Parathyroid adenoma (tissue), 2 donors: ENCODE measurements around the gene ZNF580.

Experiments
- H2AFZ ChIP-seq: fragments of 300-600 bp; sonication (generic); one replicate; pipeline ENCODE4 v1.7.0; 2017; ENCODE audit warnings: antibody characterized with exemption, mild to moderate bottlenecking
- H3K27ac ChIP-seq: fragments of 300-600 bp; sonication (generic); one replicate; pipeline ENCODE4 v1.7.0; 2017
- H3K27me3 ChIP-seq: fragments of 300-600 bp; sonication (generic); one replicate; pipeline ENCODE4 v1.7.0; 2017; ENCODE audit warnings: low read length; ENCODE audit not compliant: control insufficient read depth, insufficient read depth
- H3K36me3 ChIP-seq: fragments of 300-600 bp; sonication (generic); one replicate; pipeline ENCODE4 v1.7.0; 2017; ENCODE audit warnings: low read length; ENCODE audit not compliant: control insufficient read depth, insufficient read depth
- H3K4me1 ChIP-seq: fragments of 300-600 bp; sonication (generic); one replicate; pipeline ENCODE4 v1.7.0; 2017; ENCODE audit warnings: control low read depth
- H3K4me2 ChIP-seq: fragments of 300-600 bp; sonication (generic); one replicate; pipeline ENCODE4 v1.7.0; 2017; ENCODE audit warnings: low read length
- H3K4me3 ChIP-seq: fragments of 300-600 bp; sonication (generic); one replicate; pipeline ENCODE4 v1.7.0; 2017; ENCODE audit warnings: low read depth, low read length
- H3K79me2 ChIP-seq: fragments of 300-600 bp; sonication (generic); one replicate; pipeline ENCODE4 v1.7.0; 2017; ENCODE audit warnings: control low read depth
- H3K9ac ChIP-seq: fragments of 300-600 bp; sonication (generic); one replicate; pipeline ENCODE4 v1.7.0; 2017; ENCODE audit warnings: mild to moderate bottlenecking
- H3K9me3 ChIP-seq: fragments of 300-600 bp; sonication (generic); one replicate; pipeline ENCODE4 v1.7.0; 2017; ENCODE audit warnings: low read length; ENCODE audit not compliant: control insufficient read depth
- CTCF ChIP-seq: fragments of 300-600 bp; sonication (generic); IDR thresholded peaks from one replicate; pipeline ENCODE4 v1.7.0; 2017; ENCODE audit warnings: antibody characterized with exemption, mild to moderate bottlenecking
- donor health status: primary hyperparathyroidism.

ZNF580 gene

GRCh38 chr19:55653651-55654322 is 13.0 kb downstream of the ZNF580 start:
- Histone ChIP-seq H3K4me3 (peak overlapping the region; percentile 100), H3K79me2 (peaks cover 36% of the 10 kb centered on the region), H3K36me3 (no peaks in the 10 kb centered on the region), H3K27me3 (no peaks in the 10 kb centered on the region), H3K4me1 (peaks cover 23% of the 10 kb centered on the region), H3K4me2 (peak overlapping the region; percentile 99), H3K27ac (peak overlapping the region; percentile 97), H3K9ac (peak overlapping the region; percentile 46), H3K9me3 (no peaks in the 10 kb centered on the region), H2AFZ (peak overlapping the region; percentile 44)
- TF ChIP-seq CTCF, result peak; percentile 99

- H3K4me2 ChIP-seq, result peak overlapping the region; percentile 99
- H3K27ac ChIP-seq, result peak overlapping the region; percentile 97
- H3K79me2 ChIP-seq, result peaks cover 42% of the 10 kb centered on the region
- peaks cover 23% of the 10 kb centered on the region for H3K4me1 ChIP-seq
- peak overlapping the region; percentile 44 for H2AFZ ChIP-seq
- H3K9ac ChIP-seq, result peak overlapping the region; percentile 46
- no peaks in the 10 kb centered on the region for H3K27me3 ChIP-seq
- no peaks in the 10 kb centered on the region for H3K36me3 ChIP-seq
- peak overlapping the region; percentile 100 for H3K4me3 ChIP-seq
- no peak for TF ChIP-seq CTCF
- H3K9me3 ChIP-seq, result no peaks in the 10 kb centered on the region
These were observed 13.6 kb downstream of the ZNF580 start for GRCh38 chr19:55654323-55654867.

- Histone ChIP-seq H3K27ac (peak within 1 kb of the TSS; percentile 97), H3K79me2 (peaks cover 49% of the 10 kb centered on the region), H3K4me1 (peaks cover 23% of the 10 kb centered on the region), H3K9ac (peak within 1 kb of the TSS; percentile 94), H3K27me3 (no peaks in the 10 kb centered on the region), H3K36me3 (no peaks in the 10 kb centered on the region), H2AFZ (peak within 1 kb of the TSS; percentile 71), H3K4me2 (peak within 1 kb of the TSS; percentile 99), H3K4me3 (peak within 1 kb of the TSS; percentile 100), H3K9me3 (no peaks in the 10 kb centered on the region)
- TF ChIP-seq CTCF, result no peak
These were observed 14.3 kb downstream of the ZNF580 start, which contains the start of gene U2AF2 for GRCh38 chr19:55654868-55655647. Gene U2AF2, plus strand, starts transcription at chr19:55655035. Its CDS starts 70 bp downstream, at chr19:55655105.

- Histone ChIP-seq H3K79me2 (peaks cover 55% of the 10 kb centered on the region), H3K4me1 (peaks cover 23% of the 10 kb centered on the region), H2AFZ (peak overlapping the region; percentile 71), H3K4me3 (peak overlapping the region; percentile 100), H3K4me2 (peak overlapping the region; percentile 99), H3K27me3 (no peaks in the 10 kb centered on the region), H3K36me3 (no peaks in the 10 kb centered on the region), H3K9me3 (no peaks in the 10 kb centered on the region), H3K9ac (no peak overlapping the region), H3K27ac (peak overlapping the region; percentile 97)
- TF ChIP-seq CTCF, result no peak
These were observed 14.8 kb downstream of the ZNF580 start for GRCh38 chr19:55655648-55656040.
